ENCODE data around the gene CCDC38.
"Not testable (repeated sequence)": the region's sequence is repeated elsewhere in the genome, so short reads cannot be mapped to it uniquely, and the experiment has no call there.

The CCDC38 gene

DNA sequence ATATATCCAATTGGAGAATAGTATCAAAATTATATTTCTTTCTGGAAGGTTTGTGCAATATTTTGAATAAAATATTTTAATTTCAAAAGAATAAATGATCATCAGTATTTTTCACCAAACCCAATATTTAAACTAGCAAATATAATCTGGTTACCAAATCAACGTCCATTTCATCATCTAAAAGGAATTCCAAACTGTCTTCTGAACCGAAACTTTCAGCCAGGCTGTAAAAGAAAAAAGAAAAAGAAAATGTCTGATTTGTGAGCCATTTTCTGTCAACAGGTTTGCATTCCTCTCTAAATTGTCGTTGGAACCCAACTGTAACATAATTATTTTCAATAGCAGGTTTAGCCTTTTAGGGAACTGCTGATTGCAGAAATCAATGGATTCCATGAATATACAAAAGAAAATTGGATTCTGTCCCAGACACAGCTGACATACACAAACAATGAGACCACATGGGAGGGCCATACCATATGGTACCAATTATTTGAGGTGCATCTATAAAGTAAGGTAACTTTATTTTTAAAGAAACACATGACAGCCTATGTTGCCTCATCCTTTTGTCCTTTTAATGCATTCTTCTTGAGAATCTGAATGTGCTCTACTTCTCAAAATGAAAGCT is 61.0 kb downstream of the CCDC38 start:
- DNase-seq: no peak

DNA sequence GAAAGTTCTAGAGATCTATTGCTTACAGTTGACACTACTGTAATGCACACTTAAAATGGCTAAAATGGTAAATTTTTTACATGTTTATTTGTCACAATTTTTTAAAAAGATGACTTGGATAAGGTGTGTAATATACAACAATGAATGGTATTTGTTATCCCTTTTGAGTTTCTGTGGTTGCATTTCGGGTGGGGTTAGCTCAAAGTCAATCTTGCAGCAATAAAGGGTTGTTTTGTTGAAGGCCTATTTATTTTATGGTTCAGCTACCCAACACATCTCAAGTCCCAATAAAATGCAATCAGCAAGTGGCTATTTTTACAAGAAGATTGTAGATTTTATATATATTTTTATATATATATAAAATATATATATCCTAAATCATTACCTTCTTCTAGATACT is 61.5 kb downstream of the CCDC38 start:
- DNase-seq: no peak

DNA sequence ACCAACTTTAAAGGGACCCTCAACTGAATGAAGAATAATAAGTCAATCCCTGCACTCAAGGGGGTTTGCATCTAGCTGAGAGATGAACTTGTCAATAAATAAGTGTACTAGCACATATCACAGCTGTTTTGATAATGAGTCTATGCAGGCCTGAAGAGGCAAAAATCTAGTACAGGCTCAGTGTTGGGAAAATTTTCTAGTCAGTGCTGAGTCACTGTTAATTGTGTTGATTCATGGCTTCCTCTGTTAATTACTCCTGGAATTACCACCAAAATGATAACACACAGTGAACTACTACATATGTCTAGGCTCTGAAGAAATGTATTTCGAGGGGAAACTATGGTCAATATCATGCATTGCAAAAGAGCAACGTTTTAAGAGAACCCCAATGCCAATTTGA is 64.8 kb downstream of the CCDC38 start:
- DNase-seq: no peak

DNA sequence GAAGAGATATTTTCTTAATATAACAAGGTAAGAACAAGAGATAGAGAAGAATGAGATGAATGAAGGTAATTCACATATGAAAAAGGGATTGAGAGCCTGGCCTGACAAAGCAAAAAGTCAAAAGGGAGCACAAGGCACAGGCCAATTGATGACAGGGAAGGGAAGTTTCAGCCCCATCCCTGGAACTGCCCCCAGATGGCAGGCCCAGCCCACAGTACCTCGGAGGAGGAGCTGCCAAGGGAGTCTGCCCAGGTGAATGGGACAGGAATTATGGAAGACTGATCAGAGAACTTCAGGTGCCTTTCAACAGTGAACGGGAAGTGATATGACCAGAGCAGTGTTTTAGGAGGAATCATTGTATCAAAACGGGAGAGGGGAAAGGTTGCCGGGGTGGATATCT is 68.0 kb downstream of the CCDC38 start:
- DNase-seq: peak; percentile 18

- no peak for DNase-seq
Measured at GRCh38 chr12:95870897-95871296, 71.5 kb downstream of the CCDC38 start.

DNA sequence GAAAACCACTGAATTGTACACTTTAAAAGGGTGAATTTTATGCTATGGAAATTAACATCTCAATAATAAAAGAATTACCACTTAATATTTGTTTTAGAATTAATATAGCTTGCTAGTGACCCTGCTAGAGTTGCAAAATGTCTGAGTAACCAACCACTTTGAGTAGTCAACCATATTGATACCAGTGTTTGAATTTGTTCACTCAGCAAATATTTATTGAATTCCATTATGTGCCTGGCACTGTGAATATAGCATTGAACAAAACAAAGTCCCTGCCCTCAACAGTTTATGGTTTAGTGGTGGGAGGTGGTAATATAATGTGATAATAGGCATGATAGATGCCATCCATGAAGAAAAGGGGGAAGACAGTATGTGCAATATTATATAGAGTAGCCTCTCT is 79.1 kb downstream of the CCDC38 start:
- no peak for DNase-seq

GRCh38 chr12:95862038-95862437 is 80.4 kb downstream of the CCDC38 start:
- no peak for DNase-seq

DNA sequence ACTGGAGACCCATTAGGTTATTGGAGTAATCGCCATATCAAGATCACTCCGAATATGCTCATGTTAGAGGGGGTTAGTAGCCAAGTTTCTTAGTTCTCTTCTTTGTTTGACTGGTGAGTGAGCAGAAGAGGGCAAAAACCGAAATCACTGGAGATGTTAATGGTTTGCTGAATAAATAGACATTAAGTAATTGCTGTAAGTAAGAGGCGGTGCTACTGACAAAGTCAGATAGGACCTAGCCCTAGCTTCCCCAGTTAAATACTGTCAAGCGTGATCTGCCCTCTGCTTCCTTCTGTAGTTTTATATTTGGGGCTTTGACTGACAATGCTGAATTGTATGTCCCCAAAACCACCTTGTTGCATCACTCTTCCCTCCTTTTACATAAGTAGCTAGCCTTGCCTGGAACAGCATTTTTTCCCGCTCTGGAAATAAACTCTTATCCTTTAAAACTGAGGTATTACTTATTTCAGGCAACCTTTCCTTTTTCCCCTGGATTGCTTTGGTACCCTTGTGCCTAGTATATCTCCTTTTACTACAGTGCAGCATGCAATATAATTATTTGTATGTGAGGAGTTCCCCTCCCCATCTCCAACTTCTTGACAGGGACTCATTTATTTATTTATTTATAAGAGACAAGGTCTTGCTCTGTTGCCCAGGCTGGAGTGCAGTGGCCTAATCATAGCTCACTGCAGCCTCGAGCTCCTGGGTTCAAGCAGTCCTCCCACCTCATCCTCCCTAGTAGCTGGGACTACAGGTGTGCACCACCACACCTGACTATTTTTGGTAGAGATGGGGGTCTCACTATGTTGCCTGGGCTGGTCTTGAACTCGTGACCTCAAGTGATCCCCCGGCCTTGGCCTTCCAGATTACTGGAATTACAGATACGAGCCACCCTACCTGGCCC is 82.2 kb downstream of the CCDC38 start:
- DNase-seq: no peak

DNA sequence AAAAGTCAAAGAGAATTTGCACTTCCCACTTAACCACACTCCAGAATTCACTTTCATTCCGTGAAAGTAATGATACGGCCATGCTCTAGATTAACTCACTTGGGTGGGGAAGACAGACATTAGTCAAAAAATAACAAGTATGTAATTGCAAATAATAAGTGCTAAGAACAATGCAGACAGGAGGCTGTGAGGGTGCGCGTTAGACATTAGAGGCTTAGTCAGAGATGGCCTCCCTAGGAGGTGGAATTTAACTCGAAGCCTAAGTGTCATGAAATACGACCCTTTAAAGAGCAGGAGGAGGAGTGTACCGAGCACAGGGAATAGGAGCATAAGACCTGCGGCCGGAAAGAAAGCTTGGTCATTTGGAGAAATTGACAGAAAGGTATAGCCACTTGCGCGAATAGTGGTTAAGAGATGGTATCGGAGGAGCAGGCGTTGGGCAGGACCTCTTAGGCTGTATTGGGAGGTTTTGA is 83.0 kb downstream of the CCDC38 start:
- peak; percentile 29 for DNase-seq

GRCh38 chr12:95858451-95859343 is 83.7 kb downstream of the CCDC38 start, which contains the start of gene SNRPF:
Gene SNRPF (plus strand): TSS chr12:95858952. CDS start chr12:95859074, 122 bp downstream.
- peak; percentile 97 for DNase-seq

GRCh38 chr12:95857799-95858198 is 84.6 kb downstream of the CCDC38 start:
- DNase-seq: no peak

GRCh38 chr12:95857156-95857555 is 85.3 kb downstream of the CCDC38 start:
- DNase-seq: no peak

GRCh38 chr12:95852133-95852532 is 90.3 kb downstream of the CCDC38 start:
- no peak for DNase-seq

- no peak for DNase-seq
Measured at GRCh38 chr12:95851606-95852005, 90.8 kb downstream of the CCDC38 start.

DNA sequence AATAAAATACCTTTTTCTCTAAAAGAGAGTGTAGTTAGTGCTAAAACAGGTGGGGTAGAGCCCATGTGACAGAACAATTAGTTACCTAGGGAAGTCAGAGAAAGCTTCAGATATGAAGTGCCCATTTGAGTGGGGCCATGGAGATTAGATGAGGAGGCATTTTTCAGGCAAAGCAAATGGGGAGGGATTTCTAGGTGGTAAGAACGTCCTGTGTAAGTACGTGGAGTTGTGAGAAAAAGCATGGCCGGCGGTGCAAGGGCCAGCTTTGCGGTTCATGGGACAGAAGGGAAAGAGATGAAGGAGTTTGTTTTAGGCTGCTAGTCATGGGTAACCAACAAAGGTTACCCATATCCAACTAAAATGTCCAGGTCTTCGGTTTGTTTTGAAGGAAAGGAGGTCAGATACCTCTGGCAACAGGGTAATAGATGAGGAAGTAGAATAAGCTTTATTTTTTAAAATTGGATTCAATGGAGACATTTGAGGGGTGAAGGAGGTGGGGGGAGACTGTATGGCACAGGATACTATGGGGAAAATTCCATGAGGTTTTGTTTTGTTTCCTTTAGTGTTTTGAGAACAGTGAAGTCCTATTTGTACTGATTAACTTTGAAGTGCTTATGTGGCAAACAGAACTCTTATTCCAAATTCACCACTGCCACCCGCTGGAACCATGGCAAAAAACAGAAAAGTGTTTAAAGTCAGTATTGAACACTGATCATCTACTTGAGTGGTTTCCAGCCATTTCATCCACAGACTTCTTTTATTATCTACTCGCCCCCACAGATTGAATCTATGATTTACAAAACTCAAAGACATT is 93.6 kb downstream of the CCDC38 start:
- DNase-seq: peak; percentile 25

GRCh38 chr12:95842426-95842825 is 100.0 kb downstream of the CCDC38 start:
- not testable (repeated sequence) for DNase-seq

DNA sequence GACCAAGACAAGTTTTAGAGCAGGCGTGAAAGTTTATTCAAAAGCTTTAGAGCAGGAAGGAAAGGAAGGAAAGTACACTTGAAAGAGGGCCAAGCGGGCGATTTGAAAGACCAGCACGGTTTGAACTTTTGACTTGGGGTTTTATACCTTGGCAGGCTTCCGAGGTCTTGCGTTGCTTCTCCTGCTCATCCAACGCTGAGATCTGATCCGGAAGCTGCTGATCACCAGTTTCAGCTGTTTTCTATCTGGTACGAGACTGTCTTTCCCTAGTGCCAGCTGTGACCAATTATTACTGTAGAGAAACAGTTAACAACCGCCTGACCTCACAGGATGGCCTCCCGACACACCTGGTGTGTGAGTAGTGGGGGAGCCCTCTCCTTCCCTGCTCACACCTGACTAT is 104.3 kb downstream of the CCDC38 start:
- peak; percentile 67 for DNase-seq

DNA sequence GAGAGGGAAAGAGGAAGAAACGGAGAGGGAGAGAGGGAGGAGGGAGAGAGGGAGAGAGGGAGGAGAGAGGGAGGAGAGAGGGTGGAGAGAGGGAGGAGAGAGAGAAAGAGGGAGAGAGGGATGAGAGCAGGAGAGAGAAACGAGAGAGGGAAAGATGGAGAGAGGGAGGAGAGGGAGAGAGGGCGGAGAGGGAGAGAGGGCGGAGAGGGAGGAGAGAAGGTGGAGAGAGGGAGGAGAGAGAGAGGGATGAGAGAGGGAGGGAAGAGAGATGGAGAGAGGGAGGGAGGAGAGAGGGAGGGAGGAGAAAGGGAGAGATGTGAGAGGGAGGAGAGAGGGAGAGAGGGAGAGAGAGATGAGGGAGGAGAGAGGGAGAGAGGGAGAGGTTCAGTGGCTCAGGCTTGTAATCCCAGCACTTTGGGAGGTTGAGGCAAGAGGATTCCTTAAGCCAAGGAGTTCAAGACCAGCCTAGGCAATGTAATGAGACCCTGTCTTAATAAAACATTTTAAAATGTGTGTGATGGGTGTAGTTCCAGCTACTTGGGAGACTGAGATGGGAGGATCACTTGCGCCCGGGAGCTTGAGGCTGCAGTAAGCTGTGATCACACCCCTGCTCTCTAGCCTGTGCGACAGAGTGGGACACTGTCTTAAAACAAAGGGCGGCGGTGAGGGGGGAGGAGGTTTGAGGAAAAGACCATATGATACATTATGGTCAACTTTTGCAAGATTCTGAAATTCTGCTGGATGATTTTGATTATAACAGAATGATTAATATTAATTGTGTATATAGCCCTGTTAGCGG is 105.0 kb downstream of the CCDC38 start:
- DNase-seq: no peak

DNA sequence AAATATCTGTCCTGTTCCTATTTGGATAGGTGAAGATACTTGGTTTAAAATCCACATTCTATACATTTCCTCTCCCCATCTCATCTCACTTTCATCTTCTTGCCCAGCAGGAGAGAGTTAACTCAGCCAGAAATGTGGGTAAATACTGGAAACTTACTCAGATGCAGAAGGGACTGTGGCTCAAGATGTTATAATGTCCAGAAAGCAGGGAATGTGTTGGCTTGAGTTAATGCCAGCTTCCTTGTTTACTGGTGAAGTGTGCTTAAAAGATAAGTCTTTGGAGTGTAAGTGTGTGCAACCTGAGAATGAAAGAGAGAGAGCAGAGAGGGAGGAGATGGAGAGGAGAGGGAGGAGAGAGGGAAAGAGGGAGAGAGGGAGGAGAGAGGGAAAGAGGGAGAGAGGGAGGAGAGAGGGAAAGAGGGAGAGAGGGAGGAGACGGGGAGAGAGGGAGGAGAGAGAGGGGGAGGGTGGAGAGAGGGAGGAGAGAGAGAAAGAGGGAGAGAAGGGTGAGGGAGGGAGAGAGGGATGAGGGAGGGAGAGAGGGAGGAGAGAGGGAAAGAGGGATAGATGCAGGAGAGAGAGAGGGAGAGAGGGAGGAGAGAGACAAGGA is 105.7 kb downstream of the CCDC38 start:
- peak; percentile 67 for DNase-seq

DNA sequence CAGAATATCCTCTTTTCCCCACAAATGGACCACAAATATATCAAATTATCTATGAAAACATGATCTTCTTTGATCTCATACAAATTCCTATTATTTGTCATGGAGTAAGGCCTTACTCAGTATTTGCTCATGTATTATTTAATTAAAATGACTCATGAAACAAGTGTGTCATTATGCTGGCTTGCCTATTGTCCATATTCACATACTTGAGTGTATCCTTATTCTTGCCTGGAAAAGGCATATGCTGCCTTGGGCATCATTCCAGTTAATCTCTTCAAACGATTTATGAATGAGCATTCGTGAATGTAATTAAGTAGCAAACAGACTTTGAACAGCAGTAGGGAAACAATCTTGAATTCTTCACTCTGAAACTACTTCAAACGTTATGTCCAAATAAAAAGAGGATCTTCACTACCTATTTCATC is 106.2 kb downstream of the CCDC38 start:
- DNase-seq: peak; percentile 79

- peak; percentile 36 for DNase-seq
Measured at GRCh38 chr12:95834572-95834971, 107.8 kb downstream of the CCDC38 start.
